ENCODE results near the gene CD300LD.

Gene CD300LD

GRCh38 chr17:74625661-74626060 lies 33.6 kb upstream of the CD300LD start:
- TF ChIP-seq REST (IDR thresholded peaks at IDR 0.05; ENCODE audit: insufficient replicate concordance, low read depth): no peak
- TF ChIP-seq GABPA (IDR thresholded peaks at IDR 0.05; ENCODE audit: low read depth): no peak
- no peak for TF ChIP-seq SPI1 (IDR thresholded peaks at IDR 0.05; ENCODE audit: borderline replicate concordance, low read depth)
- no peak for TF ChIP-seq POLR2AphosphoS5 (IDR thresholded peaks at IDR 0.05; ENCODE audit: low read depth)
- no peak for TF ChIP-seq CTCF (IDR thresholded peaks at IDR 0.05; ENCODE audit: insufficient read depth, low read length)
- peaks cover 7% of the 10 kb centered on the region for H3K27me3 ChIP-seq (ENCODE audit: insufficient read depth, poor library complexity, severe bottlenecking)
- H3K27ac ChIP-seq (replicated peaks): no peak overlapping the region
- no peak overlapping the region for H3K4me3 ChIP-seq (replicated peaks; ENCODE audit: insufficient read depth, low read length)
- DNase-seq (ENCODE audit: low read depth in 1 of 2, low spot score in 1 of 2): no peak

GRCh38 chr17:74624131-74624530 lies 32.0 kb upstream of the CD300LD start:
- H3K4me3 ChIP-seq (replicated peaks; ENCODE audit: insufficient read depth, low read length): no peak overlapping the region
- peaks cover 6% of the 10 kb centered on the region for H3K27me3 ChIP-seq (ENCODE audit: insufficient read depth, poor library complexity, severe bottlenecking)
- no peak for TF ChIP-seq REST (IDR thresholded peaks at IDR 0.05; ENCODE audit: insufficient replicate concordance, low read depth)
- TF ChIP-seq SPI1 (IDR thresholded peaks at IDR 0.05; ENCODE audit: borderline replicate concordance, low read depth): no peak
- TF ChIP-seq GABPA (IDR thresholded peaks at IDR 0.05; ENCODE audit: low read depth): no peak
- no peak for TF ChIP-seq CTCF (IDR thresholded peaks at IDR 0.05; ENCODE audit: insufficient read depth, low read length)
- TF ChIP-seq POLR2AphosphoS5 (IDR thresholded peaks at IDR 0.05; ENCODE audit: low read depth): no peak
- DNase-seq (ENCODE audit: low read depth in 1 of 2, low spot score in 1 of 2): no peak
- H3K27ac ChIP-seq (replicated peaks): no peak overlapping the region

GRCh38 chr17:74623693-74624093 lies 31.6 kb upstream of the CD300LD start, which contains the start of gene CD300E:
Gene CD300E (minus strand): TSS chr17:74623738. CDS start chr17:74623621, 117 bp downstream.
- TF ChIP-seq POLR2AphosphoS5 (IDR thresholded peaks at IDR 0.05; ENCODE audit: low read depth): no peak
- TF ChIP-seq SPI1 (IDR thresholded peaks at IDR 0.05; ENCODE audit: borderline replicate concordance, low read depth): no peak
- TF ChIP-seq REST (IDR thresholded peaks at IDR 0.05; ENCODE audit: insufficient replicate concordance, low read depth): no peak
- TF ChIP-seq GABPA (IDR thresholded peaks at IDR 0.05; ENCODE audit: low read depth): no peak
- TF ChIP-seq CTCF (IDR thresholded peaks at IDR 0.05; ENCODE audit: insufficient read depth, low read length): no peak
- Histone ChIP-seq H3K27me3 (ENCODE audit: insufficient read depth, poor library complexity, severe bottlenecking) (peaks cover 6% of the 10 kb centered on the region), H3K27ac (replicated peaks) (no peak within 1 kb of the TSS), H3K4me3 (replicated peaks; ENCODE audit: insufficient read depth, low read length) (no peak within 1 kb of the TSS)
- DNase-seq (ENCODE audit: low read depth in 1 of 2, low spot score in 1 of 2): no peak
